Calu3 (cell line): Measurements from ENCODE around the gene SLC2A6. TPM values are rescaled to one million over a fixed set of nuclear protein-coding genes. Genes with fewer than 3 reads are reported as not detected.

Source experiments
- BruUV-seq: library from RNA; stranded (reverse); fragments of 400-500 nt; replicated peaks from 2 replicates; lab custom pipeline; 2021; lab: Mats Ljungman, UMichigan
- CTCF ChIA-PET: fragments of 300-600 bp; sonication (Branson Sonifier 250); formaldehyde crosslinking; loops from one replicate; lab custom pipeline; 2022; ENCODE audit warnings: antibody characterized with exemption; lab: Charles Lee
- DNase-seq: peaks from one replicate; pipeline ENCODE4 v3.0.0; 2022
- H3K27ac Mint-ChIP-seq: one replicate; pipeline ENCODE4 v1.8.0; 2022; ENCODE audit warnings: mixed read lengths; ENCODE audit not compliant: unreplicated experiment
- H3K27me3 Mint-ChIP-seq: one replicate; pipeline ENCODE4 v1.8.0; 2022; ENCODE audit warnings: mixed read lengths; ENCODE audit not compliant: unreplicated experiment
- H3K36me3 Mint-ChIP-seq: one replicate; pipeline ENCODE4 v1.8.0; 2022; ENCODE audit warnings: mild to moderate bottlenecking, moderate library complexity, mixed read lengths; ENCODE audit not compliant: insufficient read depth, unreplicated experiment
- H3K4me1 Mint-ChIP-seq: one replicate; pipeline ENCODE4 v1.8.0; 2022; ENCODE audit warnings: mild to moderate bottlenecking, low read depth, mixed read lengths; ENCODE audit not compliant: unreplicated experiment
- H3K4me3 Mint-ChIP-seq: one replicate; pipeline ENCODE4 v1.8.0; 2022; ENCODE audit warnings: mild to moderate bottlenecking, low read depth, moderate library complexity, mixed read lengths; ENCODE audit not compliant: unreplicated experiment
- H3K9me3 Mint-ChIP-seq: one replicate; pipeline ENCODE4 v1.8.0; 2022; ENCODE audit warnings: low read depth, mixed read lengths; ENCODE audit not compliant: unreplicated experiment
- intact Hi-C: fragments of 100-400 bp; cut with micrococcal nuclease; formaldehyde crosslinking; loops from one replicate; pipeline ENCODE4 v1.10.0; 2022; ENCODE audit not compliant: unreplicated experiment
- total RNA-seq: library from RNA; stranded (reverse); gene quantifications from 2 replicates; pipeline ENCODE4 v1.2.3, GENCODE V29; 2022
- TF ChIP-seq, protein P1 (sequence below): fragments of 200-600 bp; IDR thresholded peaks from one replicate; pipeline ENCODE4 v1.8.0; 2022; ENCODE audit warnings: antibody characterized with exemption; ENCODE audit not compliant: unreplicated experiment

SLC2A6 gene
- total RNA-seq, 1 experiment from 2014 or later, result 11.6 TPM

DNA sequence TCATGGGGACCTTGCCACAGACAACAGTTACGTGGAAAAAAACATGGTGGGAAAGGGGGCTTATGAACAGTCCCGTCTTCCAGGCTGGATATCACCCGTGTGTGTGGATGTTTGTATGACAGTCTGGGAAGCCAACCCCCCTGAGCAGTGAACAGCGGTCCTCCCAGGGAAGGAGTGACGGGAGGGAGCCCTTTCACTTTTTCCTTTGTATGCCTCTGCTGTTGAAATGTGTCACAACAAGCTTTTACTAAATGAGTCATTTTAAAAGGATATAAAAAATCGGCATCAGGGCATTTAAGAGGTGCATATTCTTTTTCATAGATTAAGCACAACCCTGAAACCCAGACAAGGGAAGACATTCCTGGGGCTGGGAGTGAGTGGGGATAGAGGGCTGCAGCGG, 40.8 kb upstream of the SLC2A6 start:
- DNase-seq, result no peak
- no TSS peak for BruUV-seq
- CTCF ChIA-PET, result no interaction called here
- Mint-ChIP-seq H3K4me3 (no peak overlapping the region), H3K27ac (no peak overlapping the region), H3K27me3 (peaks cover 33% of the 10 kb centered on the region), H3K9me3 (no peaks in the 10 kb centered on the region), H3K36me3 (no peaks in the 10 kb centered on the region), H3K4me1 (peaks cover 10% of the 10 kb centered on the region)
- TF ChIP-seq, protein P1, sequence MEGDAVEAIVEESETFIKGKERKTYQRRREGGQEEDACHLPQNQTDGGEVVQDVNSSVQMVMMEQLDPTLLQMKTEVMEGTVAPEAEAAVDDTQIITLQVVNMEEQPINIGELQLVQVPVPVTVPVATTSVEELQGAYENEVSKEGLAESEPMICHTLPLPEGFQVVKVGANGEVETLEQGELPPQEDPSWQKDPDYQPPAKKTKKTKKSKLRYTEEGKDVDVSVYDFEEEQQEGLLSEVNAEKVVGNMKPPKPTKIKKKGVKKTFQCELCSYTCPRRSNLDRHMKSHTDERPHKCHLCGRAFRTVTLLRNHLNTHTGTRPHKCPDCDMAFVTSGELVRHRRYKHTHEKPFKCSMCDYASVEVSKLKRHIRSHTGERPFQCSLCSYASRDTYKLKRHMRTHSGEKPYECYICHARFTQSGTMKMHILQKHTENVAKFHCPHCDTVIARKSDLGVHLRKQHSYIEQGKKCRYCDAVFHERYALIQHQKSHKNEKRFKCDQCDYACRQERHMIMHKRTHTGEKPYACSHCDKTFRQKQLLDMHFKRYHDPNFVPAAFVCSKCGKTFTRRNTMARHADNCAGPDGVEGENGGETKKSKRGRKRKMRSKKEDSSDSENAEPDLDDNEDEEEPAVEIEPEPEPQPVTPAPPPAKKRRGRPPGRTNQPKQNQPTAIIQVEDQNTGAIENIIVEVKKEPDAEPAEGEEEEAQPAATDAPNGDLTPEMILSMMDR, result no peak
- intact Hi-C loops, result no loop called here

DNA sequence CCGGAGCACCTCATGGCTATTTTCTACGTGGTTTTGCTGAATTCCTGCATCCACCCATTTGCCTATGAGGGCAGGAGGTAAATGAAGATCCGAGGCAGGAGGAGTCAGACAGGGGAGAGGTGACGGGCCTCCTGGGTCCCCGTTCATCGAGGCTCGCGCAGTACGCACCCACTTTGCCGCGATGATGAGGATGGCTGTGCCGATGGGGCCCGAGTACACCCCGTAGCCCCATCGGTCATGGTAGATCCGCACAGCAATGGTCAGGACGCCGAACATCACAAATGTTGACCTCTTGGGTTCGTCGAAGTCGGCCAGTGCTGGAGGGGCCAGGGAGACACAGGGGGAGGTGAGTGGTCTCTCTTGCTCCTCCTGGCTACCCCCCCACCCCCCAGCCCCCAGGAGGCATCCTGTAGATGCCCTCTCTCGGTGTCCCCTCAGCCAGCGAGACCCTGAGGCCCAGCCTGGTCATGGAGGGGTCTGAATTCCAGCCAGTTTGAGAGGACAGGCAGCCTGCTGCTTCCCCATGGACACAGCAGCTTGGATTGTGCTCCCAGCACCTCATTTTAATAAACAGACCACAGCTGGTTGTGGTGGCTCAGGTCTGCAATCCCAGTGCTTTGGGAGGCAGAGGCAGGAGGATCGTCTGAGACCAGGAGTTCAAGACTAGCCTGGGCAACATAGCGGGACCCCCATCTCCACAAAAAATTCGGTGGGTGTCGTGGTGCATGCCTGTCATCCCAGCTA, 40.0 kb upstream of the SLC2A6 start:
- no TSS peak for BruUV-seq
- H3K27me3 Mint-ChIP-seq, result peaks cover 31% of the 10 kb centered on the region
- no peak overlapping the region for H3K4me3 Mint-ChIP-seq
- no peaks in the 10 kb centered on the region for H3K9me3 Mint-ChIP-seq
- H3K4me1 Mint-ChIP-seq, result peaks cover 10% of the 10 kb centered on the region
- TF ChIP-seq, protein P1, result no peak
- intact Hi-C loops, result no loop called here
- no peaks in the 10 kb centered on the region for H3K36me3 Mint-ChIP-seq
- CTCF ChIA-PET, result no interaction called here
- DNase-seq, result no peak
- no peak overlapping the region for H3K27ac Mint-ChIP-seq

DNA sequence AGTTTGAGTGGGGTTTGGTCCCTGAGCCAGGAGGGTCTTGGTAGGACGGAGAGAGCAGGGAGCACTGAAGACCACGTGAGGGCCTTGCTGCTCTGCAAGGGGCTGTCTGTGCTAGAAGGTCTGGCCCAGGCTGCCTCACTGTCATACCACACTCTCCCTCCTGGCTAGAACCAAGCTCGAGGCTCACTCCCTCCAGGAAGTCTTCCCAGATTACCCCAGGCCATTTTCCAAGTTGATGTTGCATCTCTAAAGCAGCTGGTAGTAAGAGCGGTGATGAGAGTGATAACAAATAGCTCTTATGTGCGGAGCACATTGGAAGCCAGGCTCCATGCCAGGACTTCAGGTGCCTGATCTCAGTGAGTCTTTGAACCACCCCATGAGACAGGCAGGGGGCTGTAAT, 39.3 kb upstream of the SLC2A6 start:
- peaks cover 24% of the 10 kb centered on the region for H3K27me3 Mint-ChIP-seq
- CTCF ChIA-PET, result no interaction called here
- no peaks in the 10 kb centered on the region for H3K36me3 Mint-ChIP-seq
- BruUV-seq, result no TSS peak
- TF ChIP-seq, protein P1, result no peak
- H3K9me3 Mint-ChIP-seq, result no peaks in the 10 kb centered on the region
- DNase-seq, result no peak
- no peak overlapping the region for H3K4me3 Mint-ChIP-seq
- peaks cover 10% of the 10 kb centered on the region for H3K4me1 Mint-ChIP-seq
- no peak overlapping the region for H3K27ac Mint-ChIP-seq
- intact Hi-C loops, result no loop called here

DNA sequence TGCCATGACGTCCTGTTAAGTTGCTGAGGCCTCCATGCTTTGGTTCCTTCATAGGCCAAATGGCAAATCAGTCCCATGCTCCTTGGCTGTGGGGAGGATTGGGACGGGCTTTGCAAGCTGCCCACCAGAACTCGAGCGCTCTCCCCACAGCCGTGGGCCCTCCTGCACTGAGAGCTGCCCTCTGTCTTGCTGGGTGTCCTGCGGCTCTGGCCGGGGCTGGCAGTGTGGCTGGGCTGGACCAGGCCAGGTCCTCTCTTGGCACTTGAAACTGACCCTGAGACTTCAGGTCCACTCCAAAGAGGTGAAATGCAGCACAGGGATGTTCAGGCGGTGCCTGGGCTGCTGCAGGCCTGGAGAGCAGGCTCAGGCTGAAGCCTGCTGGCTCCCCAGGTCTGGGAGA, 38.8 kb upstream of the SLC2A6 start:
- intact Hi-C loops, result no loop called here
- CTCF ChIA-PET, result interaction anchor here (0.7 kb wide), 1 partner anchor 463 kb away, joined by 5 read pairs; no protein-coding TSS in a partner anchor
- H3K27ac Mint-ChIP-seq, result no peak overlapping the region
- H3K9me3 Mint-ChIP-seq, result no peaks in the 10 kb centered on the region
- H3K4me1 Mint-ChIP-seq, result peaks cover 10% of the 10 kb centered on the region
- TF ChIP-seq, protein P1, result no peak
- no peak overlapping the region for H3K4me3 Mint-ChIP-seq
- H3K27me3 Mint-ChIP-seq, result peaks cover 19% of the 10 kb centered on the region
- DNase-seq, result no peak
- H3K36me3 Mint-ChIP-seq, result no peaks in the 10 kb centered on the region
- no TSS peak for BruUV-seq
